OCI-LY1 (cell line): ENCODE data around the gene IWS1.
A peak's percentile ranks its signal among the peaks of the same experiment; 100 is the strongest.
"Not testable (repeated sequence)": the region's sequence is repeated elsewhere in the genome, so short reads cannot be mapped to it uniquely, and the experiment has no call there.

Source experiments
- H2AFZ ChIP-seq: fragments of 200-600 bp; sonication (generic), shearing (Covaris generic); 2 replicates; pipeline ENCODE4 v1.6.0; 2014; ENCODE audit warnings: antibody characterized with exemption, mild to moderate bottlenecking, low read length
- H3F3A ChIP-seq: fragments of 200-600 bp; sonication (generic), shearing (Covaris generic); 2 replicates; pipeline ENCODE4 v1.6.0; 2014; ENCODE audit warnings: mild to moderate bottlenecking, antibody characterized with exemption, low read length, moderate library complexity; ENCODE audit not compliant: insufficient read depth
- H3K27ac ChIP-seq: fragments of 200-600 bp; sonication (generic); 2 replicates; pipeline ENCODE4 v1.5.1; 2014; ENCODE audit warnings: low read length, mixed run types, mild to moderate bottlenecking, low read depth; ENCODE audit not compliant: poor library complexity, severe bottlenecking
- H3K27me3 ChIP-seq: fragments of 200-600 bp; sonication (generic); 2 replicates; pipeline ENCODE4 v1.6.0; 2014; ENCODE audit warnings: antibody characterized with exemption, mild to moderate bottlenecking, low read length, moderate library complexity; ENCODE audit not compliant: insufficient read depth
- H3K36me3 ChIP-seq: fragments of 200-600 bp; sonication (generic); 2 replicates; pipeline ENCODE4 v1.6.1; 2014; ENCODE audit warnings: mild to moderate bottlenecking, antibody characterized with exemption, low read length, moderate library complexity, mixed read lengths; ENCODE audit not compliant: insufficient read depth
- H3K4me1 ChIP-seq: fragments of 200-600 bp; sonication (generic); 2 replicates; pipeline ENCODE4 v1.5.1; 2014; ENCODE audit warnings: mild to moderate bottlenecking, low read length, moderate library complexity; ENCODE audit not compliant: insufficient read depth, severe bottlenecking
- H3K4me2 ChIP-seq: fragments of 200-600 bp; sonication (generic), shearing (Covaris generic); 2 replicates; pipeline ENCODE4 v1.6.1; 2014; ENCODE audit warnings: low read length
- H3K4me3 ChIP-seq: fragments of 200-600 bp; sonication (generic); 2 replicates; pipeline ENCODE4 v1.5.1; 2014; ENCODE audit warnings: low read length, low read depth, mild to moderate bottlenecking, mixed read lengths; ENCODE audit not compliant: poor library complexity, severe bottlenecking
- H3K79me2 ChIP-seq: fragments of 200-600 bp; shearing (Covaris generic); 2 replicates; pipeline ENCODE4 v1.6.1; 2016; ENCODE audit warnings: mixed run types, low read length, mixed read lengths; ENCODE audit not compliant: insufficient read depth
- H3K9ac ChIP-seq: fragments of 200-600 bp; sonication (generic), shearing (Covaris generic); 2 replicates; pipeline ENCODE4 v1.6.1; 2014; ENCODE audit warnings: mild to moderate bottlenecking, low read length, mixed read lengths
- H3K9me2 ChIP-seq: fragments of 200-600 bp; sonication (generic), shearing (Covaris generic); 2 replicates; pipeline ENCODE4 v1.6.1; 2014; ENCODE audit warnings: low read depth, mild to moderate bottlenecking, low read length, mixed read lengths
- H3K9me3 ChIP-seq: fragments of 200-600 bp; shearing (Covaris generic); 2 replicates; pipeline ENCODE4 v1.6.1; 2014; ENCODE audit warnings: low read length, mixed read lengths
- H4K20me1 ChIP-seq: fragments of 200-600 bp; sonication (generic), shearing (Covaris generic); 2 replicates; pipeline ENCODE4 v1.6.0; 2016; ENCODE audit warnings: mild to moderate bottlenecking, low read length; ENCODE audit not compliant: insufficient read depth
- CTCF ChIP-seq: fragments of 200-600 bp; sonication (generic), shearing (Covaris generic); IDR thresholded peaks from 2 replicates; pipeline ENCODE4 v1.5.1; 2017; ENCODE audit warnings: mild to moderate bottlenecking, antibody characterized with exemption, low read length, moderate library complexity, mixed read lengths
- EZH2 ChIP-seq: fragments of 200-600 bp; sonication (generic), shearing (Covaris generic); IDR thresholded peaks from 2 replicates; pipeline ENCODE4 v1.8.0; 2017; ENCODE audit warnings: borderline replicate concordance, mixed run types, mild to moderate bottlenecking, antibody characterized with exemption, low read length, moderate library complexity, mixed read lengths

IWS1 gene

GRCh38 chr2:127527001-127527804 is 914 bp upstream of the IWS1 start:
- H3K4me3 ChIP-seq: peak overlapping the region; percentile 98

GRCh38 chr2:127525691-127526131 is 578 bp downstream of the IWS1 start:
- peaks cover 20% of the 10 kb centered on the region for H3K4me1 ChIP-seq
- peak overlapping the region; percentile 97 for H3K9ac ChIP-seq
- no peaks in the 10 kb centered on the region for H3K9me2 ChIP-seq
- peak overlapping the region; percentile 72 for H3K27ac ChIP-seq
- peak overlapping the region; percentile 7; the same call in 1 of the 2 replicates for H2AFZ ChIP-seq
- H3K4me2 ChIP-seq: peak overlapping the region; percentile 90
- no peaks in the 10 kb centered on the region for H3F3A ChIP-seq
- no peaks in the 10 kb centered on the region for H4K20me1 ChIP-seq
- TF ChIP-seq EZH2 (no peak), CTCF (no peak)
- peaks cover 32% of the 10 kb centered on the region for H3K36me3 ChIP-seq
- H3K9me3 ChIP-seq: no peaks in the 10 kb centered on the region
- H3K79me2 ChIP-seq: peaks cover 30% of the 10 kb centered on the region
- peak overlapping the region; percentile 98 for H3K4me3 ChIP-seq
- H3K27me3 ChIP-seq: no peaks in the 10 kb centered on the region; the same call in 1 of the 2 replicates

More at GRCh38 chr2:127527001-127527804, 914 bp upstream of the IWS1 start:
- peak overlapping the region; percentile 97 for H3K9ac ChIP-seq
- H3K4me1 ChIP-seq: peaks cover 20% of the 10 kb centered on the region
- H4K20me1 ChIP-seq: no peaks in the 10 kb centered on the region
- TF ChIP-seq EZH2 (no peak), CTCF (0 out of 2 replicates have a peak, but pooled peaks have one; percentile 22)
- no peaks in the 10 kb centered on the region for H3F3A ChIP-seq
- peaks cover 27% of the 10 kb centered on the region for H3K79me2 ChIP-seq
- H3K27ac ChIP-seq: peak overlapping the region; percentile 72
- H3K4me2 ChIP-seq: peak overlapping the region; percentile 90
- H3K27me3 ChIP-seq: no peaks in the 10 kb centered on the region; the same call in 1 of the 2 replicates
- peaks cover 19% of the 10 kb centered on the region for H3K36me3 ChIP-seq
- H3K9me3 ChIP-seq: no peaks in the 10 kb centered on the region
- peak overlapping the region; percentile 62 for H2AFZ ChIP-seq
- no peaks in the 10 kb centered on the region for H3K9me2 ChIP-seq

GRCh38 chr2:127524198-127524834 is 2.0 kb downstream of the IWS1 start:
- Histone ChIP-seq H3K4me1 (peaks cover 20% of the 10 kb centered on the region), H3K4me2 (peak overlapping the region; percentile 90), H3K4me3 (peak overlapping the region; percentile 98), H3K36me3 (peaks cover 45% of the 10 kb centered on the region), H3K79me2 (peaks cover 30% of the 10 kb centered on the region)
- H3F3A ChIP-seq, H3K9me3 ChIP-seq, H3K9me2 ChIP-seq, H3K9ac ChIP-seq, H4K20me1 ChIP-seq, H3K27me3 ChIP-seq, H3K27ac ChIP-seq, H2AFZ ChIP-seq: not testable (repeated sequence)
